ENCODE measurements around the gene MYH4. TPM values are rescaled to one million over a fixed set of nuclear protein-coding genes. Genes with fewer than 3 reads are reported as not detected.

The MYH4 gene
- total RNA-seq = not detected
- long read RNA-seq = 0 reads

- ATAC-seq (no peak), DNase-seq (ENCODE audit: missing footprints) (no peak)
- intact Hi-C loops (cut with DNase I) = no loop called here
Measured at GRCh38 chr17:10469459-10469858, at the start of gene MYH4. TSS of gene MYH4 (minus strand) at chr17:10469559. CDS start at chr17:10466745, 2,814 bp downstream.

DNA sequence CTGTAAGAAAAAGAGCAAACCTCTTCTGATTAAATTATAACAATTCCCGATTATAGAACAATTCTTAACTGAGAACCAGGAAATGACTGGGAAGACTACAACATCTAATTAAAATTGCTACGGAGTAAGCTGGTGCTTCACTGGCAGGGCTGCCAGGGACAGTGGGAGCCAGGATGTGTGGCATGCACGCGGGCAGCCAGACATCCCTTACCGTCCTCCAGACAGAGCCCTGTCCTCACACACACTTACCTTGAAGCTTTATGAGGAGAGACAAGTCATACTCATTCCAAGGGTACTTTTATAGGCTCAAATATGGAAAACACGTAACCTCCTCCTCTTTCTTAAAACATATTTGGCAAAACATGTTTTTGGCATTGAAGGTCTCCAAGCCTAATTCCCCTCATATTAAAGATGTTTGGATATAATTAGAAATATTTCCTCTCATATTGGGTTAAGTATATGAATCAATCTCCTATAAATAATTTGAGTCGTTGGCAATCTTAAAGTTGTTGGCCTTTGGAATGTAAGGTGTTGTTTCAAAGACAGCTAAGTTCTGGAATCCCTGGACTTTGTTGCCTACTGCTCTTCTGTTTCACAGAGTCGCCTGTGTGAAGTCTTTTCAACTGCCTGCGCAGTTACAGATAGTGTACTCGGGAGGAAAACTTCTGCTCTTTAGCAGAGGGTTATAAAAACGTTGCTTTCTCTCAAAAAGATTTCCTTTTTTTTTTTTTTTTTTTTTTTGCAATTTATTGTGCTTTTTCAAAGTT, 49.1 kb upstream of the MYH4 start, which contains the start of gene MYH1:
TSS of gene MYH1 (minus strand) at position 272 of the 767 bp plus-strand sequence. CDS start 1,900 bp downstream, outside the sequence.
- DNase-seq (ENCODE audit: missing footprints) (no peak), ATAC-seq (no peak)
- intact Hi-C loops (cut with DNase I) = no loop called here

GRCh38 chr17:10516638-10517037, 47.3 kb upstream of the MYH4 start:
- ATAC-seq (no peak), DNase-seq (ENCODE audit: missing footprints) (no peak)
- intact Hi-C loops (cut with DNase I) = no loop called here

DNA sequence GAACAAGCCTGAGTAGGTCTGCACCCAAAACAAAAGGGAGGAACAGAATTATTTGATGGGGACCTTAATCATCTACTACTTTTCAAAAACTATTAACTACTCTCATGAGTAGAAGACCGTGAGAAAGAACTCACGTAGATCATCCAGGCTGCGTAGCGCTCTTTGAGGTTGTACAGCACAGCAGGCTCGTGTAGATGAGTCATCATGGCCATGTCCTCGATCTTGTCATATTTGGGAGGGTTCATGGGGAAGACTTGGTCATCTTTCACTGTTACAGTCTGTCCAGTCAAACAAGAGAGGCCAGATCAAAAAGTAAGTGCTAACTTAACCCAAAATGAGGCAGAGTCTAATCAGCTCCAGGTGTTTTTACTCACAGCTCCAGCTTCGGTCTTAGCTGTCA, 46.7 kb upstream of the MYH4 start:
- ATAC-seq (no peak), DNase-seq (ENCODE audit: missing footprints) (no peak)
- intact Hi-C loops (cut with DNase I) = no loop called here

GRCh38 chr17:10513299-10514067, 44.1 kb upstream of the MYH4 start:
- intact Hi-C loops (cut with DNase I) = no loop called here
- no peak for DNase-seq (ENCODE audit: missing footprints)
- ATAC-seq = no peak

DNA sequence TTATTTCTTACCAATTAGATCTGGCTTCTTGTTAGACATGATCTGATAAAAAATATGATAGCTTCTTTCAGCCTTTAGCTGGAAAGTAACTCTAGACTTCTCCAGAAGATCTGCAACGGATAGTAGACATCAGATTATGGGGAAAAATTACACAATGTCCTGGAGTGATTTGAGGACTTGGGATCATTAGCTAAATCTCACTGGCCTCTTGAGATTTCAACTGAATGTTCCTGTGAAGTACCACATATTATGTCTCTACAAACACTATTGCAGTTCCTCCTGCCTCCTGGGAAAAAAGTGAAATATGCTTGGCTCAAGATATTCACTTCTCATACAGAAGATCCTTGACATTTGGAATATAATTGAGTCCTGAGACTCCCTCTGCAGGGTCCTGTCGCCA, 43.5 kb upstream of the MYH4 start:
- DNase-seq (ENCODE audit: missing footprints) (no peak), ATAC-seq (no peak)
- intact Hi-C loops (cut with DNase I) = no loop called here

DNA sequence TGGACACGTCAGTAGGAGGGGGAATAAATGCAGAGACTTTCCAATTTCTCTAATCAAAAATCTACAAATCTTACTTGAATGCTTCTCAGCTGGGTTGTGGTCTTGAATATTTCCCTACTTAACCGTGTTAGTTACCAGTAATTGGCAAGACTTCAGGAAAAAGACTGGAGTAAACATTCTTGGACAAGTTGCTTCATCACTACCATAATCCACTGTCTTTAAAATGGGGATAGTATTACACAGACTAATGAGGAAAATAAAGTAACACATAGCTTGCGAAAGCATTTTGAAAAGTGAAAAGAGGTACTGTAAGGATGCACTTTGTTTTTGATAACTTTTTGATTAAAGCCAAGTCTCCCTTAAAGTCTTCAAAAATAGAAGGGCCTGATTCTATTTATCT, 30.6 kb upstream of the MYH4 start:
- intact Hi-C loops (cut with DNase I) = no loop called here
- ATAC-seq (no peak), DNase-seq (ENCODE audit: missing footprints) (no peak)

GRCh38 chr17:10492004-10492403, 22.6 kb upstream of the MYH4 start:
- DNase-seq (ENCODE audit: missing footprints) (no peak), ATAC-seq (no peak)
- intact Hi-C loops (cut with DNase I) = no loop called here

DNA sequence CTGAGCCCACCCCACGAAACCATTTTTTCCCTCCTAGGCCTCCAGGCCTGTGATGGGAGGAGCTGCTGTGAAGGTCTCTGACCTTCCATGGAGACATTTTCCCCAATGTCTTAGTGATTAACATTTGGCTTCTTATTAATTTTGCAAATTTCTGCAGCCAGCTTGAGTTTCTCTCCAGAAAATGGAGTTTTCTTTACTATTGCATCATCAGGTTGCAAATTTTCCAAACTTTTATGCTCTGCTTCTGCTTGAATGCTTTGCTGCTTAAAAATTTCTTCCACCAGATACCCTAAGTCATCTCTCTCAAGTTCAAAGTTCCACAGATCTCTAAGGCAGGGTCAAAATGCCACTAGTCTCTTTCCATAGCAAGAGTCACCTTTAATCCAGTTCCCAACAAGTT, 12.9 kb upstream of the MYH4 start:
- intact Hi-C loops (cut with DNase I) = no loop called here
- DNase-seq (ENCODE audit: missing footprints) = no peak
- no peak for ATAC-seq

GRCh38 chr17:10477701-10478100, 8.3 kb upstream of the MYH4 start:
- no peak for ATAC-seq
- intact Hi-C loops (cut with DNase I) = no loop called here
- DNase-seq (ENCODE audit: missing footprints) = no peak

DNA sequence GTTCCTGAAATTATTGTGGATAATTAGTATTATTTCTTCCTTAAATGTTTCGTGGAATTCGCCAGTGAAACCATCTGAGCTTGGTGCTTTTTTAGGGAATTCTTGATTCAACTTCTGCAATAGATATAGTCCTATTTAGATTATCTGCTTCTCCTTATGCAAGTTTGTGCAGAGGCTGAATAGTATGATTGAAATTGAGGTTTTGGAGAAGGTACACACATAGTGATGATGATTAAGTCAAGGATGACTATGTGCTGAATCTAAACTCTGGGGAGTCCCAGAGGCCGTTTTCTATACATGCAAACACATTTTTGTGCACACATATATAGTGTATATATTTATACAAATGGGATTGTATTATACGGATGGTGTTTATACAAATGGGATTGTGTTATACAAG, 5.2 kb upstream of the MYH4 start:
- ATAC-seq (no peak), DNase-seq (ENCODE audit: missing footprints) (no peak)
- intact Hi-C loops (cut with DNase I) = no loop called here

DNA sequence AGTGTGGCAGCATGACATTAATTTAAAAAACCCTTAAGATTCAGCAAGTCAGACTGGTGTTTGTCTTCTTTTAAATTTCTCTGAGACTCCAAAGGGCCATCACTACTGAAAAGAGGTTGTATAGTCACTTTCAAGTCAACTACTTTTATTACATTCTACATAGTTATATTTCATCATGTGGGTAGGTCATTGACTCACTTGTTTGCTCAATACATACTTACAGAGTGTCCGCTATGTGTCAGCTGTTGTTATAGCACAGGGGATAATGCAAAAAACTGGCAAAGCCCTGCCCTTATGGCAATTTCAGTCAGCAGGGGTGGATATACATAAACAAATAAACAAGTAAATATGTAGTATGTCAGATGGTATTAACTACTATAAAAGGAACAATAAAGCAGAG, 2.5 kb upstream of the MYH4 start:
- DNase-seq (ENCODE audit: missing footprints) (no peak), ATAC-seq (no peak)
- intact Hi-C loops (cut with DNase I) = no loop called here

GRCh38 chr17:10463402-10463801, 6.0 kb downstream of the MYH4 start:
- ATAC-seq (no peak), DNase-seq (ENCODE audit: missing footprints) (no peak)
- intact Hi-C loops (cut with DNase I) = no loop called here

DNA sequence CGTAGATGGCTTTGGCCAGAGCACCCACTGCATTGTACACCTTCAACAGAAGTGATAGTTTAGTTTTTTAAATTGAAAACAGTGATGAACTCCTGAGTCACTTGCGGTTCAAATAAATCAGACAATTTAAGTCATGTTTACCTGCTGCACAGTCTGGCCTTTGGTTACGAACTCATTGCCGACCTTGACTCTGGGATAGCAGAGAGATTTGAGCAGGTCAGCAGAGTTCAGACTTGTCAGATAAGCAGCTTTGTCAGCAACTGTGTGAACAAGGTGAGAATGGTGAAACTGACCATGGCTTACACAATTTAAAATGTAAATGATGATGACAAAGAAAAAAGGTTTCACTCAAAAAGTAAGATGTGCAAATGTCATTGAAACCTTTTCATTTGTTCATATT, 9.3 kb downstream of the MYH4 start:
- ATAC-seq (no peak), DNase-seq (ENCODE audit: missing footprints) (no peak)
- intact Hi-C loops (cut with DNase I) = no loop called here

DNA sequence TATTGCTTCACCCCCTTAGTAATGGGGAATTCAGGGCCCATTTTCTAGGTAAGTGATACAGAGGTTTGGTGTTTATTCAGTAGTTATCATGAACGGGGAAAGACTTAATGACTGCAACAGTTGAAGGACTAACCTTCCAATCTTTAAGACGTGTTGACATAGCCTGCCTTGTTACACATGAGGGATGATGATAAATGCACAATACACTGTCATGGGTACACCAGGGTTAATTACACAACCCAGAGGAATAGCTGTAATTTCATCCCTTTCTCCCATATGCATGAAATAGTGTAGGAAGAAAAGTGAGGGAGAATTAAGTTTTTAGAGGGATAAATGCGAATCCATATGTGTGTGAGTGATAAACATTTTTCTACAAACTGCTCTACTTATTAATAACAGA, 10.7 kb downstream of the MYH4 start:
- ATAC-seq (no peak), DNase-seq (ENCODE audit: missing footprints) (no peak)
- intact Hi-C loops (cut with DNase I) = no loop called here

DNA sequence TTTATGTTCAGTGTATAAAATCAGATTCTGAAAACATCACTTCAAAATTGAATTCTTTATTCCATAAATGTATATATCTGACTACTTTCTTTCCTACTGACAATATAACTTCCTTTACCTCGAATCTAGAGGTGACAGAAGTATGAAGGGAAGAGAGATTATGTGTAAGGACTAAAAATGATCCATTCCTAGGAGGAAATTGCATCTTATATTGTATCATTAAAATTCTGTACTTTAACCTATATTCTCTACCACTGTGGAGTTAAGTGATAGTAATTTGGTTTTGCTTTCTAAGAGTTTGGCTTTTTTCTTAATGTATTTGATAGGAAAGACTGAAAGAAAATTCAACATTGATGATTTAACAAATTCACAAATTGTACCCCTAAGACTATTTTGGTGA, 11.4 kb downstream of the MYH4 start:
- intact Hi-C loops (cut with DNase I) = no loop called here
- no peak for DNase-seq (ENCODE audit: missing footprints)
- ATAC-seq = no peak

- no peak for ATAC-seq
- no peak for DNase-seq (ENCODE audit: missing footprints)
- intact Hi-C loops (cut with DNase I) = no loop called here
Measured at GRCh38 chr17:10447026-10447931, 22.1 kb downstream of the MYH4 start.

GRCh38 chr17:10439816-10440215, 29.5 kb downstream of the MYH4 start:
- DNase-seq (ENCODE audit: missing footprints) (no peak), ATAC-seq (no peak)
- intact Hi-C loops (cut with DNase I) = no loop called here

DNA sequence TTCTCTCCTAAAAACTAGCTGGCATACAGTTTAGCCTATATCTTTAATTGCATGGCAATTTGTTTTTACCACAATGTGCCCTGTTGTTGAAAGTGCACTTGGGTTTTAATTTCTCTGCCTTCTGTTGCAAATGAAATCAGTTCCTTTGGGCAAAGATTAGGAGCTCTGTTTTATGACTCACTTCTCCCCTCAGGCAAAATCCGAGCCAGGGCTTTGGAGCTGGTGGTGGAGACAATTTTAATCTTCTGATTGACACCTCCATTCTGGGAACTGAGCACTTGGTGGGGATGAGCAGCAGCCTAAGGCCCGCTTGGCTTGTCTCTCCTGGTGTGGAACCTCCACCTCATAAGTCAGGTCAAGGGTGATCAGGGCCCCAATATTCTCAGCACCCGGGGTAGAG, 34.3 kb downstream of the MYH4 start:
- DNase-seq (ENCODE audit: missing footprints) (no peak), ATAC-seq (no peak)
- intact Hi-C loops (cut with DNase I) = no loop called here

Data from Right ventricle myocardium inferior (tissue), 1 donor.